Measurements from ENCODE around the gene PIK3AP1.

GRCh38 chr10:96687317-96688012, 32.8 kb downstream of the PIK3AP1 start:
- no peak for TF ChIP-seq POLR2A (IDR thresholded peaks at IDR 0.05)
- TF ChIP-seq, protein P1, sequence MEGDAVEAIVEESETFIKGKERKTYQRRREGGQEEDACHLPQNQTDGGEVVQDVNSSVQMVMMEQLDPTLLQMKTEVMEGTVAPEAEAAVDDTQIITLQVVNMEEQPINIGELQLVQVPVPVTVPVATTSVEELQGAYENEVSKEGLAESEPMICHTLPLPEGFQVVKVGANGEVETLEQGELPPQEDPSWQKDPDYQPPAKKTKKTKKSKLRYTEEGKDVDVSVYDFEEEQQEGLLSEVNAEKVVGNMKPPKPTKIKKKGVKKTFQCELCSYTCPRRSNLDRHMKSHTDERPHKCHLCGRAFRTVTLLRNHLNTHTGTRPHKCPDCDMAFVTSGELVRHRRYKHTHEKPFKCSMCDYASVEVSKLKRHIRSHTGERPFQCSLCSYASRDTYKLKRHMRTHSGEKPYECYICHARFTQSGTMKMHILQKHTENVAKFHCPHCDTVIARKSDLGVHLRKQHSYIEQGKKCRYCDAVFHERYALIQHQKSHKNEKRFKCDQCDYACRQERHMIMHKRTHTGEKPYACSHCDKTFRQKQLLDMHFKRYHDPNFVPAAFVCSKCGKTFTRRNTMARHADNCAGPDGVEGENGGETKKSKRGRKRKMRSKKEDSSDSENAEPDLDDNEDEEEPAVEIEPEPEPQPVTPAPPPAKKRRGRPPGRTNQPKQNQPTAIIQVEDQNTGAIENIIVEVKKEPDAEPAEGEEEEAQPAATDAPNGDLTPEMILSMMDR (IDR thresholded peaks at IDR 0.05), result no peak
